Panc1 (cell line): Measurements from ENCODE around the gene CMTM4. TPM values are rescaled to one million over a fixed set of nuclear protein-coding genes. Genes with fewer than 3 reads are reported as not detected.

Experiments
- ATAC-seq: fragments of 200-7000 bp; cut with Tn5 transposase; 2 replicates; pipeline ENCODE4 v1.9.1; 2020; ENCODE audit warnings: mild to moderate bottlenecking, moderate library complexity
- BruUV-seq: library from RNA; stranded (reverse); fragments of 400-500 nt; replicated peaks from 2 replicates; lab custom pipeline; 2021; lab: Mats Ljungman, UMichigan
- CTCF ChIA-PET: fragments of 300-600 bp; sonication (Branson Sonifier 250); formaldehyde crosslinking; loops from one replicate; lab custom pipeline; 2022; ENCODE audit warnings: antibody characterized with exemption; lab: Charles Lee
- POLR2A ChIA-PET: fragments of 300-600 bp; sonication (Branson Sonifier 250); formaldehyde crosslinking; loops from one replicate; lab custom pipeline; 2022; ENCODE audit warnings: antibody characterized with exemption; lab: Charles Lee
- DNase-seq: peaks from one replicate; pipeline ENCODE4 v3.0.0-alpha.2; 2010; ENCODE audit warnings: low read depth, low spot score
- H3K27ac ChIP-seq: 2 replicates; pipeline ENCODE4 v1.5.1; 2011; ENCODE audit warnings: mild to moderate bottlenecking, low read length, inconsistent platforms
- H3K27me3 ChIP-seq: fragments of 200-500 bp; sonication (Bioruptor generic); 2 replicates; pipeline ENCODE4 v1.6.0; 2014; ENCODE audit warnings: low read length, inconsistent platforms; ENCODE audit not compliant: control insufficient read depth, insufficient read depth
- H3K36me3 ChIP-seq: fragments of 200-500 bp; sonication (Bioruptor generic); 2 replicates; pipeline ENCODE4 v1.5.1; 2014; ENCODE audit warnings: inconsistent platforms, mild to moderate bottlenecking, low read length, moderate library complexity; ENCODE audit not compliant: control insufficient read depth, insufficient read depth
- H3K4me1 ChIP-seq: 2 replicates; pipeline ENCODE4 v1.5.1; 2011; ENCODE audit warnings: inconsistent platforms, mild to moderate bottlenecking, low read length, moderate library complexity; ENCODE audit not compliant: control insufficient read depth, insufficient read depth
- H3K4me3 ChIP-seq, 2 experiments: 2 replicates each; pipeline ENCODE4 v1.5.1; 2011 to 2012; ENCODE audit warnings: low read depth in 2 of 2, low read length in 2 of 2, mild to moderate bottlenecking in 2 of 2, inconsistent platforms in 1 of 2, moderate library complexity in 1 of 2
- H3K9me3 ChIP-seq: fragments of 200-500 bp; sonication (Bioruptor generic); 2 replicates; pipeline ENCODE4 v1.5.1; 2014; ENCODE audit warnings: low read depth, mild to moderate bottlenecking, inconsistent platforms, low read length, moderate library complexity; ENCODE audit not compliant: control insufficient read depth, insufficient read depth
- CTCF ChIP-seq: fragments of 450-650 bp; IDR thresholded peaks from 2 replicates; pipeline ENCODE4 v1.5.1; 2017; ENCODE audit warnings: mild to moderate bottlenecking
- POLR2AphosphoS5 ChIP-seq: IDR thresholded peaks from 2 replicates; pipeline ENCODE4 v1.6.1; 2012; ENCODE audit warnings: mild to moderate bottlenecking, low read depth, low read length, moderate library complexity
- REST ChIP-seq, 2 experiments: IDR thresholded peaks; 2 replicates each; pipeline ENCODE4 v1.6.1; 2011 to 2012; ENCODE audit warnings: low read depth in 2 of 2, control low read depth in 1 of 2, low read length in 1 of 2, mild to moderate bottlenecking in 1 of 2, moderate library complexity in 1 of 2; ENCODE audit not compliant: insufficient read depth in 1 of 2
- SIN3A ChIP-seq: IDR thresholded peaks from 2 replicates; pipeline ENCODE4 v1.6.1; 2012; ENCODE audit warnings: low read depth, mild to moderate bottlenecking, low read length, moderate library complexity, borderline replicate concordance; ENCODE audit not compliant: insufficient read depth
- TCF7L2 ChIP-seq: IDR thresholded peaks from 2 replicates; pipeline ENCODE4 v1.6.1; 2011; ENCODE audit warnings: mild to moderate bottlenecking, low read depth, low read length, inconsistent platforms
- in situ Hi-C: cut with HindIII; loops from 2 replicates; pipeline ENCODE4 v1.10.0; 2016; ENCODE audit warnings: low sequenced_read_pairs, low pct_unique_long_range_greater_than_20kb
- intact Hi-C: fragments of 100-400 bp; cut with micrococcal nuclease; formaldehyde crosslinking; loops from one replicate; pipeline ENCODE4 v1.10.0; 2022; ENCODE audit not compliant: unreplicated experiment
- total RNA-seq: library from RNA; stranded (reverse); gene quantifications from one replicate; pipeline ENCODE4 v1.2.1, GENCODE V29; 2021; ENCODE audit not compliant: unreplicated experiment

The CMTM4 gene
- total RNA-seq, 1 experiment from 2014 or later = 51.9 TPM

GRCh38 chr16:66695935-66696668, 441 bp downstream of the CMTM4 start:
- CTCF ChIA-PET = interaction anchor here (0.5 to 1.8 kb wide), 2 partner anchors 34 to 134 kb away, joined by 3 to 6 read pairs; no protein-coding TSS in a partner anchor
- in situ Hi-C loops = no loop called here

DNA sequence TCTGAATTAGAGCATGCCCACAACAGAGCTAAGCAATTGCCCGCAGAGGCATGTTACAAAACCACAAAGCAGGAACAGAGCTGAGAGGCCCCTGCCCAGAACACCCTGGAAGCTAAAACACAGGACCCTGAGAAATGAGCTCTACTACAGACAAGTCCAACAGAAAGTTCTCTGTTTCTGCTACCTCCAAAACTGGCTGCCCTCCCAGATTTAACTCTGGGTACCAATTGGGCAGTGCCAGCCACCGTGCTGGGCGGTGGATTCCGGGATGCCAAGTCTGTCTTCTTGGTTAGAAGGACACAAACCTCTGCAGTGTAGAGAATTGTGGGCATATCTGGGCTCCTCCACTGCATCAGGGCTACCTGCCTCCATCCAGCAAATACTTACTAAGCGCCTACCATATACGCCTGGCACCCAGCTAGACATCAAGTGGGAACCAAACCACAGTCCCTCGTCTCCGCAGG, 1.0 kb downstream of the CMTM4 start:
- peak overlapping the region; percentile 45; the same call in 1 of the 2 replicates for H3K27ac ChIP-seq
- peak overlapping the region; percentile 64 to 69 for H3K4me3 ChIP-seq
- H3K9me3 ChIP-seq = no peaks in the 10 kb centered on the region
- TF ChIP-seq TCF7L2 (no peak), CTCF (no peak), SIN3A (no peak), REST (IDR thresholded peaks at IDR 0.05; ENCODE audit: insufficient read depth in 1 of 2, low read depth in 2 of 2, low read length in 1 of 2) (no peak), POLR2AphosphoS5 (no peak)
- H3K36me3 ChIP-seq = no peaks in the 10 kb centered on the region; the same call in 1 of the 2 replicates
- in situ Hi-C loops (no loop called here), intact Hi-C loops (no loop called here)
- CTCF ChIA-PET = interaction anchor here (0.6 kb wide), 1 partner anchor 232 kb away, joined by 3 read pairs; no protein-coding TSS in a partner anchor
- ATAC-seq (no peak; the same call in none of the 2 replicates), DNase-seq (no peak)
- no peaks in the 10 kb centered on the region for H3K27me3 ChIP-seq
- POLR2A ChIA-PET = no interaction called here
- peaks cover 3% of the 10 kb centered on the region; the same call in 1 of the 2 replicates for H3K4me1 ChIP-seq
- no TSS peak for BruUV-seq

More at GRCh38 chr16:66695935-66696668, 441 bp downstream of the CMTM4 start:
- Histone ChIP-seq H3K4me3 (peak overlapping the region; percentile 64 to 69), H3K27me3 (no peaks in the 10 kb centered on the region), H3K4me1 (peaks cover 3% of the 10 kb centered on the region; the same call in 1 of the 2 replicates), H3K9me3 (no peaks in the 10 kb centered on the region), H3K27ac (peak overlapping the region; percentile 45; the same call in 1 of the 2 replicates), H3K36me3 (no peaks in the 10 kb centered on the region; the same call in 1 of the 2 replicates)
- no peak for DNase-seq
- POLR2A ChIA-PET = no interaction called here
- no TSS peak for BruUV-seq
- no peak for TF ChIP-seq REST (IDR thresholded peaks at IDR 0.05; ENCODE audit: insufficient read depth in 1 of 2, low read depth in 2 of 2, low read length in 1 of 2)
- intact Hi-C loops = no loop called here
- peak; percentile 69 for ATAC-seq
